ENCODE data around the gene CLEC5A. TPM values are rescaled to one million over a fixed set of nuclear protein-coding genes. Genes with fewer than 3 reads are reported as not detected.
"Not testable (repeated sequence)": the region's sequence is repeated elsewhere in the genome, so short reads cannot be mapped to it uniquely, and the experiment has no call there.

Gene CLEC5A
- total RNA-seq, 1 donor from 2014 or later: not detected

DNA sequence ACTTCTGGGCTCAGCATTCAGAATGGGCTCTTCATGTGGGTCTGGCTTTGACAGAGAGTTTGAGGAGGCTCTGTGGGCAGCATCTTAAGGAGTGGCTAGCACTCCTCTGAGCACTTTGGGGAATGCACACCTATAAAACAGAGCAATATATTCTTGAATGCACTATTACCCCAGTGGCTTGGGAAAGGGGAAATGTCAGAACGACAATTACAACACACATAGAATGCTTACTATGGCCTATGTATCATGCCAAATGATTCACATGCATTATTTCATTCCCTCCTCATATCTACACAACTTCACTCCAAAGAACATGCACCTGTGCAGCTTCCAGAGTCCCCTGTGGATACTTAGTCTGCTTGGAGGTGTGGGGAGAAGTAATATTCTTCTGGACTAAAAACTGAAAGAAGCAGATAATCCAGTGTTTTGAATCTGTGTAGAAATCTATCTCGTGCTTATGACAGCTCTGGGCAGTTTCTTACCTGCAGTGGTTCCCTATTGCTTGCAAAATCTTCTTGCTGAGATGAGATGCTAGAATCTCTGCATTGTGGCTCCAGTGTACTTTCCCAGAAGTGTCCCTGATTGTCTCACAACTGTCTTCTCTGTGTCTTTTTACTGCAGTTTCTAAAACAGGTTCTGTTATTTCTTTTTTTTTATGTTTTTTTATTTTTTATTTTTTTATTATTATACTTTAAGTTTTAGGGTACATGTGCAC, 43.4 kb upstream of the CLEC5A start:
- H3K27me3 Mint-ChIP-seq (ENCODE audit: low read depth): peaks cover 4% of the 10 kb centered on the region
- no peaks in the 10 kb centered on the region for H3K36me3 Mint-ChIP-seq (ENCODE audit: low read depth)
- no peak overlapping the region for H3K27ac Mint-ChIP-seq (ENCODE audit: unreplicated experiment)
- TF ChIP-seq, protein P1, sequence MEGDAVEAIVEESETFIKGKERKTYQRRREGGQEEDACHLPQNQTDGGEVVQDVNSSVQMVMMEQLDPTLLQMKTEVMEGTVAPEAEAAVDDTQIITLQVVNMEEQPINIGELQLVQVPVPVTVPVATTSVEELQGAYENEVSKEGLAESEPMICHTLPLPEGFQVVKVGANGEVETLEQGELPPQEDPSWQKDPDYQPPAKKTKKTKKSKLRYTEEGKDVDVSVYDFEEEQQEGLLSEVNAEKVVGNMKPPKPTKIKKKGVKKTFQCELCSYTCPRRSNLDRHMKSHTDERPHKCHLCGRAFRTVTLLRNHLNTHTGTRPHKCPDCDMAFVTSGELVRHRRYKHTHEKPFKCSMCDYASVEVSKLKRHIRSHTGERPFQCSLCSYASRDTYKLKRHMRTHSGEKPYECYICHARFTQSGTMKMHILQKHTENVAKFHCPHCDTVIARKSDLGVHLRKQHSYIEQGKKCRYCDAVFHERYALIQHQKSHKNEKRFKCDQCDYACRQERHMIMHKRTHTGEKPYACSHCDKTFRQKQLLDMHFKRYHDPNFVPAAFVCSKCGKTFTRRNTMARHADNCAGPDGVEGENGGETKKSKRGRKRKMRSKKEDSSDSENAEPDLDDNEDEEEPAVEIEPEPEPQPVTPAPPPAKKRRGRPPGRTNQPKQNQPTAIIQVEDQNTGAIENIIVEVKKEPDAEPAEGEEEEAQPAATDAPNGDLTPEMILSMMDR (conservative IDR thresholded peaks at IDR 0.05): no peak
- DNase-seq (ENCODE audit: low read depth, low spot score): no peak
- no peak overlapping the region for H3K4me3 Mint-ChIP-seq
- no peaks in the 10 kb centered on the region for H3K4me1 Mint-ChIP-seq
- peaks cover 4% of the 10 kb centered on the region for H3K9me3 Mint-ChIP-seq

DNA sequence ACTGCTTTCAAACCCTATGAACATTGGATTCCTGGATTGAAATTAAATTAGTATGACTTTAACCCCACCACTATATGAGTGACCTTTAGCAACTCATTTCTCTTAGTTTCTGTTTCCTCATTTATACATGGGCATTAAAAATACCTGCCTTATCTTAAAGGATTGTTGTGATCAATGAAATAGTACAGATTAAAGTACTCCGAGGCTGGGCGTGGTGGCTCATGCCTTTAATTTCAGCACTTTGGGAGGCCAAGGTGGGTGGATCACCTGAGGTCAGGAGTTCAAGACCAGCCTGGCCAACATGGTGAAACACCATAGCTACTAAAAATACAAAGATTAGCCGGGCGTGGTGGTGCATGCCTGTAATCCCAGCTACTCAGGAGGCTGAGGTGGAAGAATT, 41.0 kb upstream of the CLEC5A start:
- not testable (repeated sequence) for H3K36me3 Mint-ChIP-seq (ENCODE audit: low read depth); H3K27ac Mint-ChIP-seq (ENCODE audit: unreplicated experiment); DNase-seq (ENCODE audit: low read depth, low spot score); H3K9me3 Mint-ChIP-seq; H3K4me1 Mint-ChIP-seq; H3K4me3 Mint-ChIP-seq; H3K27me3 Mint-ChIP-seq (ENCODE audit: low read depth)

DNA sequence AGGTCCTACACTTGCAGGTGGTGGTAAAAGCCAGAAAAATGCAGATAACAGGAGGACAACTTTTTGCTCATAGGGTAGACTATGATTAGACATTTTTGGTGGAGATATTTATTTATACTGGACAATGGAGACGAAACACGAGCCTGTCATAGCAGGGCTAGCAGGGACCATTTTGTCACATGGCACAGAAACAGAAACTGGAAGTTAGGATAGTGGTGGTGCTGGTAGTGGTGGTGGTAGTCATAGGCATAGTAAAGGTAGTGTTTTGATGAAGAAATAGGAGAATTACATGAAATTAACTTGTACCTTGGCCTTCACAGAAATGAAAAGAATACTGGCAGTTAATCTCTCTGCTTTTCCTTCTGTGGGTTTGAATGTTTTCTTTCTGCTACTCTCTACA, 40.1 kb upstream of the CLEC5A start:
- TF ChIP-seq, protein P1 (conservative IDR thresholded peaks at IDR 0.05): no peak
- no peak for DNase-seq (ENCODE audit: low read depth, low spot score)
- peaks cover 4% of the 10 kb centered on the region for H3K27me3 Mint-ChIP-seq (ENCODE audit: low read depth)
- peaks cover 4% of the 10 kb centered on the region for H3K9me3 Mint-ChIP-seq
- no peaks in the 10 kb centered on the region for H3K36me3 Mint-ChIP-seq (ENCODE audit: low read depth)
- no peak overlapping the region for H3K27ac Mint-ChIP-seq (ENCODE audit: unreplicated experiment)
- no peaks in the 10 kb centered on the region for H3K4me1 Mint-ChIP-seq
- no peak overlapping the region for H3K4me3 Mint-ChIP-seq

DNA sequence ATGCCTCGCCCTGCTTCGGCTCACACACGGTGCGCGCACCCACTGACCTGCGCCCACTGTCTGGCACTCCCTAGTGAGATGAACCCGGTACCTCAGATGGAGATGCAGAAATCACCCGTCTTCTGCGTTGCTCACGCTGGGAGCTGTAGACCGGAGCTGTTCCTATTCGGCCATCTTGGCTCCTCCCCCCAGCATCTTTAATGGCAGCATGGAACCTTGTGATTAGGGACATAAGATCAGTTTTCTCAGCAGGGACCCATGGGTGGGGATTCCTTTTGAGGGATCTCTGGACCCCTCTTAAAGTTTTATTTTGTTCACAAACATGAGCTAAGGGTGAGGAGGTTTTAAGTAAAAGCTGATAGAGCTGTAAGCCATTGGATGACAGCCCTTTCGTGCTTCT, 39.2 kb upstream of the CLEC5A start:
- not testable (repeated sequence) for H3K27me3 Mint-ChIP-seq (ENCODE audit: low read depth); H3K9me3 Mint-ChIP-seq; H3K4me3 Mint-ChIP-seq; H3K36me3 Mint-ChIP-seq (ENCODE audit: low read depth); DNase-seq (ENCODE audit: low read depth, low spot score); H3K4me1 Mint-ChIP-seq
- H3K27ac Mint-ChIP-seq (ENCODE audit: unreplicated experiment): peak overlapping the region; percentile 87

DNA sequence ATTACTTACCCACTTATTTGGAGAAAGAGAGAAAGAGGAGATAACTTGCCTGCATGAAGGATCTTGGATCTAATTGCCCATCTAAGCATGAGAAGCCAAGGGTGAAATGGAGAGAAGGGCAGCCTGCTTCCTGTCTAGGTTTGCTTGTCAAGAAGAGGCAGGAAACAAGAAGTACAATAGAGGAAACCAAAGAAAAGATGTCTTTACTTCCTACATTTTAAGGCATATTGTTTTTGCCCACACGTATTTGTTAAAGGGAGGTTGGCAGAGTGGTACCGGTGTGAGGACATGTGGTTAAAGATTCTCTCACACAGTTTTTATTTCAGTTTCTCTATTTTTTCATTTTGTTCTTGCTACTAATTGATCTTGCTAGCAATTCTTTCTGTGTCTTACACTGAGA, 32.8 kb upstream of the CLEC5A start:
- no peak for DNase-seq (ENCODE audit: low read depth, low spot score)
- H3K27ac Mint-ChIP-seq (ENCODE audit: unreplicated experiment): no peak overlapping the region
- no peaks in the 10 kb centered on the region for H3K9me3 Mint-ChIP-seq
- TF ChIP-seq, protein P1 (conservative IDR thresholded peaks at IDR 0.05): no peak
- no peak overlapping the region for H3K4me3 Mint-ChIP-seq
- H3K27me3 Mint-ChIP-seq (ENCODE audit: low read depth): peaks cover 8% of the 10 kb centered on the region
- H3K4me1 Mint-ChIP-seq: peaks cover 10% of the 10 kb centered on the region
- H3K36me3 Mint-ChIP-seq (ENCODE audit: low read depth): no peaks in the 10 kb centered on the region

DNA sequence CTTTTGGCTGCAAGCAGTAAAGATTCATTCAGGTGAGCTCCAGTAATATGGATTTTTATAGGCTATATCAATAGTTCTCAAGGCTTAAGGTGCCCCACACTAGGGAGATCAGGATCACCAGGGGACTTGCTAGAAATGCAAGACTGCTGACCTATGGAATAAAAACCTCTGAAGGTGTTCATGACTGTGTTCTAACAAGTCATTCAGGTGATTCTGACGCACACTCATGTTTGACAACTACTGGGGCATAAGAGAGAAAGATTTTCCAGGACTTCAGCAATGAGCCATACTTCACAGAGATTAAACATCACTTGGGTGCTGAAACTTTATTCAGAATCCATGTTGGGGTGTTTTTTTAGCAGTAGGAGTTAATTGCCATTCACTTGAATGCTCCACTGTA, 31.6 kb upstream of the CLEC5A start:
- peaks cover 13% of the 10 kb centered on the region for H3K27me3 Mint-ChIP-seq (ENCODE audit: low read depth)
- H3K9me3 Mint-ChIP-seq: no peaks in the 10 kb centered on the region
- TF ChIP-seq, protein P1 (conservative IDR thresholded peaks at IDR 0.05): no peak
- H3K27ac Mint-ChIP-seq (ENCODE audit: unreplicated experiment): no peak overlapping the region
- H3K4me1 Mint-ChIP-seq: peaks cover 10% of the 10 kb centered on the region
- no peak overlapping the region for H3K4me3 Mint-ChIP-seq
- no peaks in the 10 kb centered on the region for H3K36me3 Mint-ChIP-seq (ENCODE audit: low read depth)
- no peak for DNase-seq (ENCODE audit: low read depth, low spot score)

Measured in neural crest cell (in vitro differentiated cells).